GM23338 (cell line): ENCODE data around the gene KRTCAP3. TPM values are rescaled to one million over a fixed set of nuclear protein-coding genes. Genes with fewer than 3 reads are reported as not detected.
A peak's percentile ranks its signal among the peaks of the same experiment; 100 is the strongest.

Source experiments
- ATAC-seq: fragments of 200-7000 bp; cut with Tn5 transposase; 3 replicates; pipeline ENCODE4 v1.9.1; 2020
- DNase-seq: peaks from one replicate; pipeline ENCODE4 v3.0.0-alpha.2; 2015; ENCODE audit warnings: low spot score
- H2AFZ ChIP-seq: fragments of 200-600 bp; sonication (generic); 2 replicates; pipeline ENCODE4 v1.8.0; 2016; ENCODE audit warnings: antibody characterized with exemption, mild to moderate bottlenecking, moderate library complexity
- H3F3A ChIP-seq: fragments of 200-600 bp; sonication (generic); replicated peaks from 2 replicates; pipeline ENCODE4 v1.8.0; 2017; ENCODE audit warnings: antibody characterized with exemption, mixed run types, low read depth
- H3K27ac ChIP-seq: fragments of 200-600 bp; sonication (generic); 2 replicates; pipeline ENCODE4 v1.6.1; 2016; ENCODE audit warnings: low read depth
- H3K27me3 ChIP-seq: fragments of 200-600 bp; sonication (generic); 2 replicates; pipeline ENCODE4 v1.8.0; 2016; ENCODE audit warnings: mild to moderate bottlenecking, mixed run types, moderate library complexity; ENCODE audit not compliant: insufficient read depth
- H3K36me3 ChIP-seq: fragments of 200-600 bp; sonication (generic); 2 replicates; pipeline ENCODE4 v1.8.0; 2016; ENCODE audit warnings: mild to moderate bottlenecking; ENCODE audit not compliant: insufficient read depth
- H3K4me1 ChIP-seq: fragments of 200-600 bp; sonication (generic); 2 replicates; pipeline ENCODE4 v1.8.0; 2016; ENCODE audit warnings: mild to moderate bottlenecking, moderate library complexity; ENCODE audit not compliant: insufficient read depth
- H3K4me2 ChIP-seq: fragments of 200-600 bp; sonication (generic); 2 replicates; pipeline ENCODE4 v1.7.1; 2017; ENCODE audit warnings: mixed run types
- H3K4me3 ChIP-seq: fragments of 200-600 bp; sonication (generic); 2 replicates; pipeline ENCODE4 v1.6.1; 2016; ENCODE audit warnings: mixed run types
- H3K79me2 ChIP-seq: fragments of 200-600 bp; sonication (generic); replicated peaks from 2 replicates; pipeline ENCODE4 v1.8.0; 2017; ENCODE audit warnings: mild to moderate bottlenecking; ENCODE audit not compliant: insufficient read depth
- H3K9me2 ChIP-seq: fragments of 200-600 bp; sonication (generic); 2 replicates; pipeline ENCODE4 v1.8.0; 2017; ENCODE audit not compliant: insufficient read depth
- H4K20me1 ChIP-seq: fragments of 200-600 bp; sonication (generic); replicated peaks from 2 replicates; pipeline ENCODE4 v1.8.0; 2017; ENCODE audit warnings: mild to moderate bottlenecking; ENCODE audit not compliant: insufficient read depth
- H3K27ac Mint-ChIP-seq: 2 replicates; pipeline ENCODE4 v1.8.0; 2020; ENCODE audit warnings: inconsistent platforms, mild to moderate bottlenecking, moderate library complexity, mixed read lengths
- H3K27me3 Mint-ChIP-seq: 3 replicates; pipeline ENCODE4 v1.8.0; 2022; ENCODE audit warnings: low read depth, mild to moderate bottlenecking, moderate library complexity, mixed read lengths, inconsistent platforms; ENCODE audit not compliant: insufficient read depth, poor library complexity
- H3K36me3 Mint-ChIP-seq: 3 replicates; pipeline ENCODE4 v1.8.0; 2021; ENCODE audit warnings: low read depth, mild to moderate bottlenecking, inconsistent platforms, moderate library complexity, mixed read lengths
- H3K4me1 Mint-ChIP-seq: 3 replicates; pipeline ENCODE4 v1.8.0; 2020; ENCODE audit warnings: mild to moderate bottlenecking, inconsistent platforms, mixed read lengths
- H3K4me3 Mint-ChIP-seq: 3 replicates; pipeline ENCODE4 v1.8.0; 2021; ENCODE audit warnings: moderate library complexity, mild to moderate bottlenecking, inconsistent platforms, mixed read lengths
- H3K9me3 Mint-ChIP-seq: 3 replicates; pipeline ENCODE4 v1.8.0; 2020; ENCODE audit warnings: moderate library complexity, mild to moderate bottlenecking, inconsistent platforms, mixed read lengths
- CREB1 ChIP-seq: fragments of 250-450 bp; sonication (Bioruptor Pico); IDR thresholded peaks from 2 replicates; pipeline ENCODE4 v1.5.0; 2020; ENCODE audit warnings: low read depth, mild to moderate bottlenecking, moderate library complexity
- ETS1 ChIP-seq: IDR thresholded peaks from 2 replicates; pipeline ENCODE4 v1.6.1; 2016; ENCODE audit warnings: antibody characterized with exemption
- EZH2 ChIP-seq: fragments of 200-600 bp; sonication (generic); IDR thresholded peaks from one replicate; pipeline ENCODE4 v1.8.0; 2017; ENCODE audit warnings: antibody characterized with exemption, mild to moderate bottlenecking, low read depth; ENCODE audit not compliant: unreplicated experiment
- EZH2phosphoT487 ChIP-seq: fragments of 200-600 bp; sonication (generic); IDR thresholded peaks from one replicate; pipeline ENCODE4 v1.8.1; 2018; ENCODE audit warnings: antibody characterized with exemption; ENCODE audit not compliant: unreplicated experiment
- NANOG ChIP-seq: IDR thresholded peaks from 2 replicates; pipeline ENCODE4 v1.6.1; 2016; ENCODE audit warnings: antibody characterized with exemption, borderline replicate concordance
- POLR2AphosphoS5 ChIP-seq: IDR thresholded peaks from 2 replicates; pipeline ENCODE4 v1.6.1; 2016; ENCODE audit warnings: antibody characterized with exemption, low read depth
- STAT1 ChIP-seq: IDR thresholded peaks from one replicate; pipeline ENCODE4 v1.6.1; 2016; ENCODE audit warnings: antibody characterized with exemption; ENCODE audit not compliant: unreplicated experiment
- ZNF114 ChIP-seq: fragments of 250-450 bp; sonication (Bioruptor Pico); IDR thresholded peaks from 2 replicates; pipeline ENCODE4 v1.5.0; 2020; ENCODE audit warnings: mild to moderate bottlenecking, moderate library complexity
- ZNF331 ChIP-seq: fragments of 250-450 bp; sonication (Bioruptor Pico); IDR thresholded peaks from 2 replicates; pipeline ENCODE4 v1.5.0; 2020; ENCODE audit warnings: low read depth, mild to moderate bottlenecking, moderate library complexity
- polyA plus RNA-seq: library from polyadenylated mRNA; unstranded; fragments of >200 nt; fragmentation: Nextera tagmentation; extraction: Ambion mirVana; gene quantifications from 2 replicates; pipeline ENCODE4 v1.2.1, GENCODE V29; 2016
- total RNA-seq: library from RNA; depleted of rRNA; stranded (reverse); fragments of >200 nt; shearing (Covaris generic); gene quantifications from 2 replicates; pipeline ENCODE4 v1.2.3, GENCODE V29; 2014
- TF ChIP-seq, protein P1 (sequence below): IDR thresholded peaks from one replicate; pipeline ENCODE4 v1.6.1; 2018; ENCODE audit warnings: antibody characterized with exemption; ENCODE audit not compliant: unreplicated experiment

KRTCAP3 gene
- total and polyA plus RNA-seq, 2 experiments from 2014 or later, result 15.8 to 52.4 TPM

DNA sequence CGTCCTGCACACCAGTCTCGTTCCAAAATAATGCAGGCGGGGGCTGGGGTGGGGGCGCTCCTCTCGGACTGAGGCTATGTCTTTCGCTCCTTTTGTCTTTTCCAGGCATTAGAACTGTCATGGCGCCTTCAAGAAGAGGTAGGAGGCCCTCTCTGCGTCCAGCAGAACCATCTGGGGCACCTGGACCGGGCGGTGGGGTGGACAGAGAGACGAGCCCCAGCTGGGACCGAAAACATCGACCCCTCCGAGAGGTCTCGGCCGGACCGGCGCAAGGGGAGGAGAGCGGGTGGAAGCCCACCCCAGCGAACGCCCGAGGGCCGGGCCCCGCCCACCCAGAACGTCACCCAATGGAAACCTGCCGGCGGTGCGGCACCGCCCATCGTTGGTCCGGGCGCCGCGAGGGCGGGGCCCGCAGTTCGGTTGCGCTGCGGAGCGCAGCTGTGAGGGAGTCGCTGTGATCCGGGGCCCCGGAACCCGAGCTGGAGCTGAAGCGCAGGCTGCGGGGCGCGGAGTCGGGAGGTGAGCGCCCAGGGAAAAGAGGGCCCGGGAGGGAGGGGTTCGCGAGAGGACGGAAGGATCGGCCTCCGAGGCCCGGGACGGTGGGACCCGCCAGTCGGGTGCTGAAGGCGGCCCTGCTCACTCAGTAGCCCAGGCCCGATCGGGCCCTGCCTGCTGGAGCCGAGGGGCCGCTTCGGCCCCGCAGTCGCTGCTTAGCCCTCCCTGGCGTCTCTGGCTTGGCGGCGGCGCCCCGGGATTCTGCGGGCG lies 13.8 kb upstream of the KRTCAP3 start, which contains the start of gene NRBP1:
Gene NRBP1, plus strand, starts transcription at position 419 of the 765 bp plus-strand sequence. CDS start 4,643 bp downstream, outside the sequence.
- no peaks in the 10 kb centered on the region for H3K27me3 ChIP-seq
- peaks cover 39% of the 10 kb centered on the region for H3K79me2 ChIP-seq
- Mint-ChIP-seq H3K27ac (peak within 1 kb of the TSS; percentile 90), H3K9me3 (no peaks in the 10 kb centered on the region), H3K27me3 (no peaks in the 10 kb centered on the region), H3K4me1 (peaks cover 23% of the 10 kb centered on the region), H3K36me3 (peaks cover 4% of the 10 kb centered on the region), H3K4me3 (peak within 1 kb of the TSS; percentile 98)
- peak within 1 kb of the TSS; percentile 93 for H3K27ac ChIP-seq
- peak within 1 kb of the TSS; percentile 95 for H2AFZ ChIP-seq
- TF ChIP-seq EZH2phosphoT487, result no peak
- TF ChIP-seq ETS1, result no peak
- TF ChIP-seq EZH2, result no peak
- TF ChIP-seq CREB1, result peak; percentile 30; the same call in 1 of the 2 replicates
- TF ChIP-seq NANOG, result no peak
- TF ChIP-seq POLR2AphosphoS5, result peak; percentile 96
- no peak for TF ChIP-seq ZNF114 (CRISPR knock-in tag)
- TF ChIP-seq, protein P1, sequence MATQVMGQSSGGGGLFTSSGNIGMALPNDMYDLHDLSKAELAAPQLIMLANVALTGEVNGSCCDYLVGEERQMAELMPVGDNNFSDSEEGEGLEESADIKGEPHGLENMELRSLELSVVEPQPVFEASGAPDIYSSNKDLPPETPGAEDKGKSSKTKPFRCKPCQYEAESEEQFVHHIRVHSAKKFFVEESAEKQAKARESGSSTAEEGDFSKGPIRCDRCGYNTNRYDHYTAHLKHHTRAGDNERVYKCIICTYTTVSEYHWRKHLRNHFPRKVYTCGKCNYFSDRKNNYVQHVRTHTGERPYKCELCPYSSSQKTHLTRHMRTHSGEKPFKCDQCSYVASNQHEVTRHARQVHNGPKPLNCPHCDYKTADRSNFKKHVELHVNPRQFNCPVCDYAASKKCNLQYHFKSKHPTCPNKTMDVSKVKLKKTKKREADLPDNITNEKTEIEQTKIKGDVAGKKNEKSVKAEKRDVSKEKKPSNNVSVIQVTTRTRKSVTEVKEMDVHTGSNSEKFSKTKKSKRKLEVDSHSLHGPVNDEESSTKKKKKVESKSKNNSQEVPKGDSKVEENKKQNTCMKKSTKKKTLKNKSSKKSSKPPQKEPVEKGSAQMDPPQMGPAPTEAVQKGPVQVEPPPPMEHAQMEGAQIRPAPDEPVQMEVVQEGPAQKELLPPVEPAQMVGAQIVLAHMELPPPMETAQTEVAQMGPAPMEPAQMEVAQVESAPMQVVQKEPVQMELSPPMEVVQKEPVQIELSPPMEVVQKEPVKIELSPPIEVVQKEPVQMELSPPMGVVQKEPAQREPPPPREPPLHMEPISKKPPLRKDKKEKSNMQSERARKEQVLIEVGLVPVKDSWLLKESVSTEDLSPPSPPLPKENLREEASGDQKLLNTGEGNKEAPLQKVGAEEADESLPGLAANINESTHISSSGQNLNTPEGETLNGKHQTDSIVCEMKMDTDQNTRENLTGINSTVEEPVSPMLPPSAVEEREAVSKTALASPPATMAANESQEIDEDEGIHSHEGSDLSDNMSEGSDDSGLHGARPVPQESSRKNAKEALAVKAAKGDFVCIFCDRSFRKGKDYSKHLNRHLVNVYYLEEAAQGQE, result no peak
- H3K36me3 ChIP-seq, result no peaks in the 10 kb centered on the region
- H3K9me2 ChIP-seq, result no peaks in the 10 kb centered on the region
- peaks cover 9% of the 10 kb centered on the region for H3K4me1 ChIP-seq
- peaks cover 24% of the 10 kb centered on the region for H4K20me1 ChIP-seq
- ATAC-seq (peak; percentile 86), DNase-seq (peak; percentile 96)
- H3K4me2 ChIP-seq, result peak within 1 kb of the TSS; percentile 97
- H3F3A ChIP-seq, result 0 out of 2 replicates have a peak, but pooled peaks cover 7% of the 10 kb centered on the region
- peak within 1 kb of the TSS; percentile 98 for H3K4me3 ChIP-seq

DNA sequence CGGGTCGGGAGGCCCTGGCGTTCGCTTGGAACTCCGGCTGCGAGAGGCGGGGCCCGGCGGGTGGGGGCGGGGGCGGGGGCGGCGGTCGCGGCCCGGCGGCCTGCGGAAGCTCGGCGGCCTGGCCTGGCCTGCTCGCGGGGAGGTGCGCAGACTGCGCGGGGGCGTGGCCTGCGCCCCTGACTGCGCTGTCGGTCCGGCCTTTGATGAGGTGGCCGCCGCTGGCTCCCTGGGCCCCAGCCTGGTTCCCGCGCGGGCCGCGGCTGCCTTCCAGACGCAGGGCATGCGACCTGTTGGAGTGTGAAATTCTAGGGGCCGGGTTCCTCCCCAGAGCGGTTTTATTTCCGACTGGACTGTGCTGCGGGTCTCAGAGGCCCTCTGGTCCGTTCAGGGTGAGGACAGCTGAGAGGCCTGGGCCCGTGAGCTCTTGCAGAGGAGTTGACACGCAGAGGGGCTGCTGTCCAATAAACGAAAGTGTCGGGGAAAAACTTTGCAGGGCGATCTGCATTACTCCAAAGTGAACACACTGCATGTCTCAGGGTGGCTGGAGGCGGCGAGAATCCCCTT lies 13.1 kb upstream of the KRTCAP3 start:
- Histone ChIP-seq H3K4me2 (peak overlapping the region; percentile 97), H3K27ac (peak overlapping the region; percentile 93; the same call in 1 of the 2 replicates), H4K20me1 (peaks cover 24% of the 10 kb centered on the region), H3F3A (0 out of 2 replicates have a peak, but pooled peaks cover 7% of the 10 kb centered on the region), H3K9me2 (no peaks in the 10 kb centered on the region), H2AFZ (peak overlapping the region; percentile 95), H3K36me3 (peaks cover 5% of the 10 kb centered on the region; the same call in 1 of the 2 replicates), H3K27me3 (no peaks in the 10 kb centered on the region), H3K4me1 (peaks cover 9% of the 10 kb centered on the region), H3K79me2 (peaks cover 39% of the 10 kb centered on the region), H3K4me3 (peak overlapping the region; percentile 98)
- Mint-ChIP-seq H3K4me3 (peak overlapping the region; percentile 98), H3K4me1 (peaks cover 23% of the 10 kb centered on the region), H3K27me3 (no peaks in the 10 kb centered on the region), H3K27ac (peak overlapping the region; percentile 90), H3K36me3 (peaks cover 11% of the 10 kb centered on the region), H3K9me3 (no peaks in the 10 kb centered on the region)
- ATAC-seq (peak; percentile 81), DNase-seq (peak; percentile 89)
- TF ChIP-seq ZNF114 (CRISPR knock-in tag) (no peak), CREB1 (no peak), STAT1 (no peak), EZH2phosphoT487 (no peak), ZNF331 (CRISPR knock-in tag) (no peak), POLR2AphosphoS5 (no peak)
